T-cell (primary cell): ENCODE measurements around the gene S100PBP. TPM values are rescaled to one million over a fixed set of nuclear protein-coding genes. Genes with fewer than 3 reads are reported as not detected.

ENCODE experiments used
- ATAC-seq, 4 experiments: fragments of 200-7000 bp in 3 of 4; fragments of 150-1000 bp in 1 of 4; cut with Tn5 transposase; replicated peaks in 1 of 4; 1 replicate in 3 of 4; 2 replicates in 1 of 4; pipeline ENCODE4 v1.10.0; 2021; ENCODE audit warnings: moderate library complexity in 3 of 4, mild to moderate bottlenecking in 2 of 4, moderate number of reproducible peaks in 1 of 4
- CTCF ChIA-PET, 2 donors: fragments of 300-600 bp; sonication (Branson Sonifier 250); formaldehyde crosslinking; loops; one replicate each; lab custom pipeline; 2022; ENCODE audit warnings: antibody characterized with exemption in 2 of 2; lab: Charles Lee
- POLR2A ChIA-PET, 2 donors: fragments of 300-600 bp; sonication (Branson Sonifier 250); formaldehyde crosslinking; loops; one replicate each; lab custom pipeline; 2022; ENCODE audit warnings: antibody characterized with exemption in 2 of 2; lab: Charles Lee
- DNase-seq, 35 experiments: peaks; one replicate each; pipeline versions ENCODE4 v3.0.0 to v3.0.0-alpha.2; 2013 to 2023
- H3K27ac ChIP-seq: one replicate; pipeline ENCODE4 v1.5.1; 2013; ENCODE audit warnings: low read length
- H3K27me3 ChIP-seq, 2 experiments: replicated peaks in 1 of 2; 1 replicate in 1 of 2; 2 replicates in 1 of 2; pipeline versions ENCODE4 v1.6.1 to v1.7.0; 2013; ENCODE audit warnings: low read length in 1 of 2, mixed read lengths in 1 of 2; ENCODE audit not compliant: control insufficient read depth in 2 of 2, insufficient read depth in 2 of 2; ENCODE audit errors: extremely low read depth in 1 of 2
- H3K36me3 ChIP-seq, 2 donors: 1 replicate in 1 of 2; 2 replicates in 1 of 2; pipeline versions ENCODE4 v1.6.1 to v1.7.0; 2013; ENCODE audit warnings: low read length in 1 of 2; ENCODE audit not compliant: control insufficient read depth in 2 of 2, insufficient read depth in 1 of 2; ENCODE audit errors: extremely low read depth in 1 of 2
- H3K4me1 ChIP-seq, 2 experiments: 1 replicate in 1 of 2; 2 replicates in 1 of 2; pipeline versions ENCODE4 v1.6.1 to v1.7.0; 2013; ENCODE audit warnings: low read length in 2 of 2, mixed read lengths in 1 of 2; ENCODE audit not compliant: insufficient read depth in 2 of 2, control insufficient read depth in 1 of 2; ENCODE audit errors: extremely low read depth in 1 of 2
- H3K4me3 ChIP-seq, 2 donors: 1 replicate in 1 of 2; 2 replicates in 1 of 2; pipeline versions ENCODE4 v1.5.1 to v1.7.0; 2013; ENCODE audit warnings: mild to moderate bottlenecking in 2 of 2, low read length in 1 of 2, moderate library complexity in 1 of 2; ENCODE audit not compliant: control insufficient read depth in 1 of 2; ENCODE audit errors: extremely low read depth in 1 of 2
- H3K9me3 ChIP-seq: 2 replicates; pipeline ENCODE4 v1.7.0; 2013
- H3K27ac Mint-ChIP-seq, 2 donors: one replicate each; pipeline ENCODE4 v1.8.0; 2020 to 2021; ENCODE audit warnings: mild to moderate bottlenecking in 2 of 2, mixed read lengths in 2 of 2
- H3K27me3 Mint-ChIP-seq, 2 donors: one replicate each; pipeline ENCODE4 v1.8.0; 2021 to 2022; ENCODE audit warnings: mixed read lengths in 2 of 2
- H3K36me3 Mint-ChIP-seq: one replicate; pipeline ENCODE4 v1.8.0; 2021; ENCODE audit warnings: mixed read lengths
- H3K4me1 Mint-ChIP-seq, 3 donors: one replicate each; pipeline ENCODE4 v1.8.0; 2020 to 2022; ENCODE audit warnings: mixed read lengths in 3 of 3, mild to moderate bottlenecking in 1 of 3
- H3K4me3 Mint-ChIP-seq, 3 donors: one replicate each; pipeline ENCODE4 v1.8.0; 2020 to 2022; ENCODE audit warnings: mild to moderate bottlenecking in 3 of 3, mixed read lengths in 3 of 3, moderate library complexity in 3 of 3
- H3K9me3 Mint-ChIP-seq, 3 donors: one replicate each; pipeline ENCODE4 v1.8.0; 2020 to 2022; ENCODE audit warnings: mixed read lengths in 3 of 3
- WGBS: methylation state at CpG from one replicate; pipeline ENCODE4 v1.1.5; 2013; ENCODE audit warnings: missing lambda C conversion rate; ENCODE audit not compliant: insufficient coverage; 5-methylcytosine and 5-hydroxymethylcytosine counted together
- total RNA-seq, 35 experiments: library from RNA in 6 of 35; stranded (reverse) in 6 of 35; fragments of 120-200 nt in 1 of 35; gene quantifications; one replicate each; pipeline versions ENCODE4 v1.2.1 to v1.2.4 and lab custom pipeline; 2013 to 2026

The S100PBP gene
- total RNA-seq, 5 donors from 2014 or later (not counting 1 experiment from before 2014, with no cell fraction given) = 46.6 to 77.6 (median 63.6) TPM

DNA sequence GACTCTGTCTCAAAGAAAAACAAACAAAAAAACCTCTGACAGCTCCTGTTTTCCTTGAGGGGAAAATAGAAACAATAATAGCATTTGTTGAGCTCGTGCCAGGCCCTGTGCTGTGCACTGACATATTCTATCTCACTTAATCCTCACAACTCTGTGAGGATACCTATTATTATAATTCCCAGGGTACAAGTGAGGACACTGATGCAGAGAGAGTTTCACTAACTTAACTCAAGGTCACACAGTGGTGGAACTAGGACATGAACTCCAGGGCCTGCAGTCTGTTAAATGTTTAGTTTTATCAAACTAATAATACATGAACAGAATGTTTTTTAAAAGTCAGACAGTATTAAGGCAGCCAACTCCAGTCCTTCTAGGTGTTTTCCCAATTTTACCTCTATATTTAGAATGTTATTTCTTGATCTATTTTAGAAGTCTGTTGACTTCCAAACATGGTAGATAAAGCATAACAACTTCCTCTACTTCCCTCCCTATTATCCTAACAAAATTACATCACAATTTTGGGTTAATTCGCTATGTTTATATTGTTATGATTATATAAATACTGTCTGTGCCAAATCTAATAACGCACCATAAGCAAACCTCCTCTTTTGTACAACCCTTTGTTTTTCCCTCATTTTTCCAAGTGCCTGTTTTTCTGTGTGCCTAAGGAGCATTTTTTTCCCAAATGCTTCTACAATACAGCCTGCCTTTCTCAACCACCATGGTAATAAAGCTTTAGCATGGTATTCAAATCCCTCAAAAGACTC lies 48.4 kb downstream of the S100PBP start:
- ChIA-PET POLR2A (interaction anchor here in 1 of 2 donors (0.6 kb wide), 1 partner anchor 544 kb away, joined by 4 read pairs; no protein-coding TSS in a partner anchor), CTCF (interaction anchor here (0.6 kb wide), 2 partner anchors 67 to 151 kb away, joined by 4 to 6 read pairs; no protein-coding TSS in a partner anchor)
- Mint-ChIP-seq H3K4me3 (no peak overlapping the region), H3K27ac (no peak overlapping the region), H3K36me3 (peaks cover 58% of the 10 kb centered on the region), H3K9me3 (no peaks in the 10 kb centered on the region), H3K27me3 (peaks cover 13 to 19% of the 10 kb centered on the region in 2 donors), H3K4me1 (peaks cover 8 to 13% (median 11%) of the 10 kb centered on the region in 3 donors)
- peaks cover 0 to 19% of the 10 kb centered on the region in 2 experiments for H3K27me3 ChIP-seq
- ATAC-seq (no peak), DNase-seq (no peak)
- H3K9me3 ChIP-seq = no peaks in the 10 kb centered on the region
- no peak overlapping the region for H3K27ac ChIP-seq
- no CpG with 5 or more reads among the region's 3 CpGs for WGBS
- peaks cover 0 to 6% of the 10 kb centered on the region in 2 experiments for H3K4me1 ChIP-seq
- H3K36me3 ChIP-seq = peaks cover 4 to 20% of the 10 kb centered on the region in 2 donors
- H3K4me3 ChIP-seq = no peak overlapping the region

DNA sequence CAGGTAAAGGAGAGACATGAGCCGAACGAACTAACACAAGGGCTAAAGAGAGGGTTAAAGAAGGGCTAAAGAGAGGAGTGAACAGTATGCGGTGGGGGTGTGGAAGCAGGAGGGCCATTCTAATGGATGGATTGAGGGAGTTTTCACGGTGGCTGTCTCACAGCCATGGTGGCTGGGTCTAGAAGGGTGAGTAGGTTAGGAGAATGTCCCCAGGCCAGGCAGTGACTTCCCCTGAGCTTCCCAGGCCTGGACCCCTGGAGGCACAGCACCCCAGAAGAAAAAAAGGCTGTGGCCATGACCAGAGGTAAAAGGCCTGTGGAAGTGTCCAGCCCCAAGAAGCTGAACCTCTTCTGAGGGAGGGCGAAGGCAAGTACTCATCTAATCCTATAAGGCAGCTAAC lies 49.7 kb downstream of the S100PBP start:
- peaks cover 3 to 32% of the 10 kb centered on the region in 2 experiments for H3K27me3 ChIP-seq

DNA sequence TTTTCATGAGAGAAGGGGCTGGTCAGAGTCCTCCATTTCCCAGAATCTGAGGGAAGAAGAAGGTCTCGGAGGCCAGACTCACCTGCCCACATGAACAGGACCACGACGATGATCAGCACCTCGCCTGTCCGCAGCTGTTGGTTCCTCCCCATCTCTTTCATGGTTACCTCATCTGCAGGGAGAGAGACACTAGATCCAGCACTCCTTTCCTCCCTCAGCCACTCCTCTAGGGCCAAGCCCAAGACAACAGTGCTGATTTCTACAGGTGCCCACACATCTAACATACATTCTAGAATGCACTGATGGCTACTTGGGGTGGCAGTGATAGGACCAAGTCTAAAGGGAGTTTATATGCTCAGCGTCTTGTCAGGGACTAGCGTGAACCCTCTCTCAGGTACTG lies 50.2 kb downstream of the S100PBP start:
- DNase-seq (no peak), ATAC-seq (no peak)
- Mint-ChIP-seq H3K36me3 (peaks cover 42% of the 10 kb centered on the region), H3K27me3 (peaks cover 24 to 34% of the 10 kb centered on the region in 2 donors), H3K4me3 (no peak overlapping the region), H3K27ac (no peak overlapping the region), H3K4me1 (peaks cover 13 to 23% (median 22%) of the 10 kb centered on the region in 3 donors), H3K9me3 (no peaks in the 10 kb centered on the region)
- Histone ChIP-seq H3K27me3 (peaks cover 3 to 37% of the 10 kb centered on the region in 2 experiments), H3K4me1 (peaks cover 0 to 23% of the 10 kb centered on the region in 2 experiments), H3K27ac (no peak overlapping the region), H3K36me3 (peaks cover 0 to 10% of the 10 kb centered on the region in 2 donors), H3K4me3 (no peak overlapping the region), H3K9me3 (no peaks in the 10 kb centered on the region)
- POLR2A ChIA-PET = interaction anchor here in 1 of 2 donors (0.6 kb wide), 1 partner anchor 584 kb away, joined by 3 read pairs; no protein-coding TSS in a partner anchor
- WGBS = 100% methylated on average over 1 of the region's 7 CpGs
- CTCF ChIA-PET = interaction anchor here in 1 of 2 donors (0.6 kb wide), 1 partner anchor 10 kb away, joined by 3 read pairs; no protein-coding TSS in a partner anchor

More for the DNA sequence above, 49.7 kb downstream of the S100PBP start:
- CTCF ChIA-PET = interaction anchor here in 1 of 2 donors (0.6 kb wide), 1 partner anchor 9 kb away, joined by 3 read pairs; no protein-coding TSS in a partner anchor
- DNase-seq (no peak), ATAC-seq (no peak)
- peaks cover 0 to 18% of the 10 kb centered on the region in 2 experiments for H3K4me1 ChIP-seq
- Mint-ChIP-seq H3K27me3 (peaks cover 21 to 31% of the 10 kb centered on the region in 2 donors), H3K9me3 (no peaks in the 10 kb centered on the region), H3K4me1 (peaks cover 13 to 23% (median 21%) of the 10 kb centered on the region in 3 donors), H3K4me3 (no peak overlapping the region), H3K36me3 (peaks cover 47% of the 10 kb centered on the region), H3K27ac (no peak overlapping the region)
- no peak overlapping the region for H3K4me3 ChIP-seq
- POLR2A ChIA-PET = interaction anchor here in 1 of 2 donors (0.6 kb wide), 1 partner anchor 583 kb away, joined by 3 read pairs; no protein-coding TSS in a partner anchor
- WGBS = 86% methylated on average over 4 of the region's 5 CpGs
- no peaks in the 10 kb centered on the region for H3K9me3 ChIP-seq
- peaks cover 4 to 11% of the 10 kb centered on the region in 2 donors for H3K36me3 ChIP-seq
- no peak overlapping the region for H3K27ac ChIP-seq

DNA sequence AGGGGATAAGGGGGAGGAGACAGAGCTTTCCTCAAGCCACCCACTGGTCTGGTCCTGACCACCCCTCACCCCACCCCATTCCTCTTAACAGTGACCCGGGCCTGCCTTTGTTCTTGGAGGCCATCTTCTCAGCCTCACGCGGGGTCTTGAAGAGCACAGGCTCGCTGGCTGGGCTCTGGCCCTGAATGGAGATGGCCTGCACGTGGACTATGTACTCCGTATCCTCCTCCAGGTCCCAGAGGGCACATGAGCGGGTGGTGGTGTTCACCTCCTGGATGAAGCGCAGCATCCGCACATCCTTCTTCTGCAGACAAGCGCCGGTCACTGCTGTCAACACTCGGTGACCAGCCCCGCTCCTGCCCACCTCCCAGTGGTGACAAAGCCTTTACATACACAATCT lies 50.6 kb downstream of the S100PBP start:
- H3K27me3 Mint-ChIP-seq = peaks cover 26 to 38% of the 10 kb centered on the region in 2 donors
- DNase-seq (no peak), ATAC-seq (no peak)
- no peak overlapping the region for H3K4me3 ChIP-seq
- ChIA-PET POLR2A (no interaction called here), CTCF (no interaction called here)
- H3K36me3 ChIP-seq = peaks cover 0 to 6% of the 10 kb centered on the region in 2 donors
- H3K4me3 Mint-ChIP-seq = no peak overlapping the region
- H3K4me1 Mint-ChIP-seq = peaks cover 13 to 24% (median 23%) of the 10 kb centered on the region in 3 donors
- H3K27ac Mint-ChIP-seq = no peak overlapping the region
- H3K9me3 Mint-ChIP-seq = no peaks in the 10 kb centered on the region
- H3K9me3 ChIP-seq = no peaks in the 10 kb centered on the region
- H3K36me3 Mint-ChIP-seq = peaks cover 39% of the 10 kb centered on the region
- H3K4me1 ChIP-seq = peaks cover 0 to 25% of the 10 kb centered on the region in 2 experiments
- 97% methylated on average over 11 of the region's 13 CpGs for WGBS
- H3K27ac ChIP-seq = no peak overlapping the region
- H3K27me3 ChIP-seq = peaks cover 3 to 42% of the 10 kb centered on the region in 2 experiments

DNA sequence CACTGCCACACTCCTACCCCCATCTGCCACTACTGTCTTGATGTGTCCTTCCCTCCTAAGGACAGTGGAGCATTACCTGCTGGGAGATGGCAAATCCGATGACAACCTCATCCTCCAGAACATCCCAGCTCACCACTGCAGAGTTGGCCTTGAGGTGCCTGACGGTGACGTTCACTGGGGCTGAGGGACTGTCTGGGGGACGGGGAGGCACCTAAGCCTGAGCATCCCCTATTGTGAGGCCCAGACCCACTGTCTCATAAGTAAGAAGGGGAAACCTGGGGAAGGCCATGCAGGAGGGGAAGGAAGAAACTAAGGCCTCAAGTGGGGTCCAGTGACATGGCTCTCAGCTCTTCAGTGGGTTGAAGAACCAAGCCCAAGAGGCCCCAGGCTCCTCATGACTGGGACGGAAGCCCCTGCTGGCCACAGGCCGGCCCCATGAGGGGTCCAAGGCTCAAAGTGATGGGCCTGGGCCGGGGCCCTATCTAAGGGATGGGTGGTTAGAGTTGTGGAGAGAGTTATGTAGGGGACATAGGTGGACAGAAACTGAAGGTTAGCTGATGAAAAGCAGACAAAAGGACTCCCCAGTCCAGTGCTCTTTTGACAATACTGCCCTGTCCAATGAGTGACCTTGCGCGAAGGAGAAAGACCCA lies 51.5 kb downstream of the S100PBP start:
- H3K9me3 ChIP-seq = no peaks in the 10 kb centered on the region
- ATAC-seq = no peak
- no peak for DNase-seq
- H3K27ac ChIP-seq = no peak overlapping the region
- H3K4me1 ChIP-seq = peaks cover 0 to 25% of the 10 kb centered on the region in 2 experiments
- H3K36me3 ChIP-seq = peaks cover 0 to under 1% of the 10 kb centered on the region in 2 donors
- H3K4me3 Mint-ChIP-seq = peak overlapping the region in 2 of 3 donors; percentile 40 to 68
- no peak overlapping the region for H3K4me3 ChIP-seq
- H3K9me3 Mint-ChIP-seq = no peaks in the 10 kb centered on the region
- H3K27me3 Mint-ChIP-seq = peaks cover 31 to 42% of the 10 kb centered on the region in 2 donors
- peaks cover 38% of the 10 kb centered on the region for H3K36me3 Mint-ChIP-seq
- POLR2A ChIA-PET = no interaction called here
- WGBS = 75% methylated on average over 4 of the region's 9 CpGs
- H3K4me1 Mint-ChIP-seq = peaks cover 13 to 24% (median 23%) of the 10 kb centered on the region in 3 donors
- CTCF ChIA-PET = no interaction called here
- H3K27ac Mint-ChIP-seq = no peak overlapping the region
- H3K27me3 ChIP-seq = peaks cover 3 to 48% of the 10 kb centered on the region in 2 experiments
